Ovary (tissue), 9 donors: ENCODE data around the gene DCP1B. TPM values are rescaled to one million over a fixed set of nuclear protein-coding genes. Genes with fewer than 3 reads are reported as not detected.

ENCODE experiments used
- DNase-seq, 5 donors: peaks; one replicate each; pipeline ENCODE4 v3.0.0-alpha.2; 2019 to 2020
- H3K27ac ChIP-seq, 2 donors: fragments of 200-600 bp; one replicate each; pipeline versions ENCODE4 v1.5.1 to v1.8.0; 2019 to 2022
- H3K27me3 ChIP-seq: fragments of 200-600 bp; one replicate; pipeline ENCODE4 v1.8.0; 2022
- H3K36me3 ChIP-seq: fragments of 200-600 bp; sonication (generic); one replicate; pipeline ENCODE4 v1.5.1; 2019
- H3K4me1 ChIP-seq: one replicate; pipeline ENCODE4 v1.8.1; 2013; ENCODE audit warnings: mild to moderate bottlenecking, moderate library complexity; ENCODE audit not compliant: insufficient read depth
- H3K4me3 ChIP-seq: fragments of 200-600 bp; sonication (generic); one replicate; pipeline ENCODE4 v1.5.1; 2017
- H3K9me3 ChIP-seq, 2 donors: fragments of 200-600 bp in 1 of 2; sonication (generic) in 1 of 2; one replicate each; pipeline versions ENCODE4 v1.5.1 to v1.8.1; 2013 to 2019; ENCODE audit warnings: mild to moderate bottlenecking in 1 of 2, moderate library complexity in 1 of 2
- EP300 ChIP-seq: sonication (generic); formaldehyde crosslinking; IDR thresholded peaks from one replicate; pipeline ENCODE4 v1.6.1; 2017; ENCODE audit warnings: antibody characterized with exemption
- POLR2A ChIP-seq: fragments of 450-650 bp; IDR thresholded peaks from one replicate; pipeline ENCODE4 v1.6.1; 2017; ENCODE audit warnings: antibody characterized with exemption, mild to moderate bottlenecking, moderate library complexity
- WGBS, 3 donors: extraction: QIAGEN DNeasy Blood & Tissue Kit in 1 of 3; methylation state at CpG; one replicate each; pipeline versions ENCODE4 v1.1.5 to v1.1.7; 2013 to 2017; 5-methylcytosine and 5-hydroxymethylcytosine counted together
- intact Hi-C, 4 donors: fragments of 100-400 bp; cut with DNase I; formaldehyde crosslinking; loops; one replicate each; pipeline versions ENCODE4 v1.11.0 to v1.15.1; 2022 to 2023
- polyA plus RNA-seq, 2 donors: library from polyadenylated mRNA; stranded (reverse); fragments of 200-250 nt in 1 of 2; fragments of 350-450 nt in 1 of 2; fragmentation: Illumina TruSeq in 1 of 2; extraction: RNeasy Lipid Tissue Mini Kit (QIAGEN cat#74804) in 1 of 2; gene quantifications; one replicate each; pipeline ENCODE4 v1.2.3, GENCODE V29; 2013 to 2014
- total RNA-seq, 7 donors: library from RNA; depleted of rRNA in 2 of 7; stranded (reverse); fragments of >200 nt in 2 of 7; fragmentation: NEBNext Ultra II Directional in 3 of 7; extraction: Animal tissue kit (Norgen Biotek cat#: 25700) in 3 of 7; gene quantifications; one replicate each; pipeline versions ENCODE4 v1.1.0 to v1.2.4, GENCODE V29; 2016 to 2023
- TF ChIP-seq, protein P1 (sequence below), 3 donors: fragments of 450-650 bp in 2 of 3; fragments of 200-600 bp in 1 of 3; IDR thresholded peaks; one replicate each; pipeline versions ENCODE4 v1.5.1 to v1.8.0; 2016 to 2022; ENCODE audit warnings: antibody characterized with exemption in 3 of 3, mild to moderate bottlenecking in 1 of 3
- donor health status: DM: no; HTN: no; CAD: no; lungs with moderate emphysema.
- donor health status: DM: no; HTN: no; CAD: no.
- donor health status: Bipolar disorder and iron deficiency.
- donor health status: DM: yes; HTN: yes; CAD: no.
- donor health status: DM: no; HTN: no; CAD: no.
- donor health status: DM: yes; HTN: yes; CAD: no.

Gene DCP1B
- total and polyA plus RNA-seq, 9 donors: 13.5 to 22.9 (median 17.2) TPM

DNA sequence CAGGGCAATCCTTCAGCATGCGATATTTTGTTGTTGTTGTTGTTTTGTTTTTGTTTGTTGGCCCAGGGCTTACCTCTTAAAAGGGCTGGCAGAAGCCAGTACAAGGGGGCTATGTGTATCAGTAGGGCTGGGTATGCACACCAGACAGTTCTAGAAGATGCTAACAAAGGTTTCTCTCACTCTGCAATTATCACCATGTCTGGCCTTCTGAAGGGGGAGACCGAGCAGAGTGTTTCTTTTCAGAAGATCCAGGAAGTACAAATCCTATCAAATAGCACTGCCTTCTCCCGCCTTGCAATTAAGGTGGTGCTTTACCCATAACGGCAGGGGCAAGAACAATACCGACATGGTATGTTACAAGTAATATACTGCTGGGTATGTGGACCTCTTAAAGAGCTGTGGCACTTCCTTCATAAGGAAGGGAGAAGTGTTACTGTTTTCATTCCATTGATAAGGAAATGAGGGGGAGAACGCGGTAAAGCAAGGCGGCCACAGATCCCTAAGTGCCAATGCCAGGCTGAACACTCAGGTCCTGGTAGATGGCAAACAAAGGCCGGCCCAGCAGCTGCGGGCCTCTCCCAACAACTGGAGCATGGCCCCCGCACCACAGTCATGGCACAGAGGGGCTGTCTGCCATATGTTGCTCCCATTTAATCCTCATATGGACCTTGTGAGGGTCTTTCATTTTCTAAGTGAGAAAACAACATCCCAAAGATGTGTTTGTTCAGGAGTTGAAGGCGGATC is 66.6 kb downstream of the DCP1B start:
- H3K36me3 ChIP-seq: no peaks in the 10 kb centered on the region
- H3K4me1 ChIP-seq: peaks cover 8% of the 10 kb centered on the region
- no peak overlapping the region for H3K27ac ChIP-seq
- H3K4me3 ChIP-seq: no peak overlapping the region
- intact Hi-C loops: loop anchor here (2.0 to 10.0 kb wide), 5 partner anchors 140 to 303 kb away; no protein-coding TSS in a partner anchor
- 52 to 70% (median 56%) methylated on average over 12 of the region's 12 CpGs for WGBS, 3 donors
- H3K27me3 ChIP-seq: no peaks in the 10 kb centered on the region
- no peaks in the 10 kb centered on the region for H3K9me3 ChIP-seq
- DNase-seq: no peak
- no peak for TF ChIP-seq POLR2A
- TF ChIP-seq, protein P1, sequence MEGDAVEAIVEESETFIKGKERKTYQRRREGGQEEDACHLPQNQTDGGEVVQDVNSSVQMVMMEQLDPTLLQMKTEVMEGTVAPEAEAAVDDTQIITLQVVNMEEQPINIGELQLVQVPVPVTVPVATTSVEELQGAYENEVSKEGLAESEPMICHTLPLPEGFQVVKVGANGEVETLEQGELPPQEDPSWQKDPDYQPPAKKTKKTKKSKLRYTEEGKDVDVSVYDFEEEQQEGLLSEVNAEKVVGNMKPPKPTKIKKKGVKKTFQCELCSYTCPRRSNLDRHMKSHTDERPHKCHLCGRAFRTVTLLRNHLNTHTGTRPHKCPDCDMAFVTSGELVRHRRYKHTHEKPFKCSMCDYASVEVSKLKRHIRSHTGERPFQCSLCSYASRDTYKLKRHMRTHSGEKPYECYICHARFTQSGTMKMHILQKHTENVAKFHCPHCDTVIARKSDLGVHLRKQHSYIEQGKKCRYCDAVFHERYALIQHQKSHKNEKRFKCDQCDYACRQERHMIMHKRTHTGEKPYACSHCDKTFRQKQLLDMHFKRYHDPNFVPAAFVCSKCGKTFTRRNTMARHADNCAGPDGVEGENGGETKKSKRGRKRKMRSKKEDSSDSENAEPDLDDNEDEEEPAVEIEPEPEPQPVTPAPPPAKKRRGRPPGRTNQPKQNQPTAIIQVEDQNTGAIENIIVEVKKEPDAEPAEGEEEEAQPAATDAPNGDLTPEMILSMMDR (IDR thresholded peaks at IDR 0.05): no peak
- no peak for TF ChIP-seq EP300

DNA sequence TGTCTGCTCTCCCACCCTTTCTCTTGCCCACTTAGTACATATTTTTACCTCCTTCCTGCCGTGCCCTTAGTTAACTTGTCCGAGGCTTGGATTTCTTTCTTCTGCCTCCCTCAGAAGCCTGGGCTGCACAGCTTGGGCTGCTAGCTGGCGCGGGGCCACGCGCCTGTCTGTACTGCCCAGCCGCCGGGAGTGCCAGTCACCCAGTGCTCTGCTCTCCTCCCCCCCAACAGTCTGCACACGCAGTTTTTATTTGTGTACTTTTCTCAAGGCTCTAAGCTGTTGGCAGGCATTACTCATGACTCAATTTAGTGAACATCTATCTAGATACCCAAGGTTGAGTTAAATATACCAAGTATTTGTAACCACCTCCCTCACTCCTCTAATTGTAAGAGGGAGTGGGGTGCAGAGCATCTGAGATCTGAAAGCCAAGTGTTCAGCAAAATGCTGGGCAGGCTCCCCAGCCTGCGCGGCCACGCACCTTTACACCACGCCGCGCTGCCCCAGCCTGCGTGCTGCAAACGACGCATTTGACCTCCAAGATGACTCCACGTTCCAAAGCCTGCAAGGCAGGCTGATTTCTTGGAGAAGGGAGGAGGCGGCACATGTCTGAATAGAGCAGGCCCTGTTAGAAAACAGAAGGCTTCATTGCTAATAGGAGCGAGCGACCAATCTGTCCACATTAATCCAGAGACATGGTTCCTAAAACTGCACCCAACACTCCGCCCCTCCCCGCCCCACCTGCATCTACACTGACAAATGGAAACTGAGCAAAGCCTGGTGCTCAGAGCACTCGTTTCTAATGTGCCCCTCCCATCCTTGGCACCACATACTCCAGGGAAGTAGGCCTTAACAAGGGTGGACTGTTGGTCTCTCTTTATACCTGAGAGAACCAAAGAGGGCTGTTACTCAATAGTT is 67.6 kb downstream of the DCP1B start:
- no peaks in the 10 kb centered on the region for H3K27me3 ChIP-seq
- H3K27ac ChIP-seq: peak overlapping the region in 1 of 2 donors; percentile 40
- DNase-seq: peak; percentile 45 to 76 (median 67)
- no peaks in the 10 kb centered on the region for H3K36me3 ChIP-seq
- H3K9me3 ChIP-seq: no peaks in the 10 kb centered on the region
- no peak overlapping the region for H3K4me3 ChIP-seq
- WGBS, 3 donors: 13 to 55% (median 46%) methylated on average over 25 of the region's 25 CpGs
- TF ChIP-seq, protein P1 (IDR thresholded peaks at IDR 0.05): no peak
- no peak for TF ChIP-seq POLR2A
- TF ChIP-seq EP300: no peak
- peaks cover 8% of the 10 kb centered on the region for H3K4me1 ChIP-seq
- intact Hi-C loops: loop anchor here (5.0 to 10.0 kb wide), 4 partner anchors 139 to 302 kb away; no protein-coding TSS in a partner anchor

DNA sequence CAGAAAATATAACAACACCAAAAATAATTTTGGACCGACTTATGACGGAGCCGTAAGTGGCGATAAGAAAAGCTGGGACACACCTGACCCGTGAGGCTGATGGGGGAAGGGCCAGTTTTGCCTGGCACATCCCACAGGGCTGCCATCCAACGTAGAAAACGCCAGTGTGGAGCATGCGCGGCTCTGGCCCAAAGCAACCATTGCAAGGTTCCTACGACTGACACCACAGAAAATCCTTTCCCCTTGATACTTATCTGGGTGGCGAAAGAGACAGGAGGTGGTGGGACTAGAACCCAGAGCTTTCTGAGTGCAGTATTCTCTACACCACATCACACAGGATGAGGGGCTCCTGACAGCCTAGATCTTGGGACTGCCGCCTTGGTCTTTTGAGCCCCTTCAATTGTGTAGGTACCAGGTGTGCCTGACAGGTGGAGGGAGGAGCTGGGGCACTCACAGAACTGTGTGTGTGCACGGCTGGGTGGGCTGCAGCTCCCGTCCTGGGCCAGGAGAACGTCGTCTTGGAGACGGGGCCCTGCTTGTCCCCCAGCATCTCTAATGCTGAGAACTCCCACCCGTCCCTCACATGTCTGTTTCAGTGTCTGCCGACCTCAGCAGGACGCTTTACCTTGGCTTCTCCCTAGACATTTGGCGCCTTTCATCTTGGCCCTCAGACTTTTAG is 68.4 kb downstream of the DCP1B start:
- H3K9me3 ChIP-seq: no peaks in the 10 kb centered on the region
- intact Hi-C loops: loop anchor here (5.0 to 10.0 kb wide), 4 partner anchors 139 to 301 kb away; no protein-coding TSS in a partner anchor
- H3K4me3 ChIP-seq: no peak overlapping the region
- no peaks in the 10 kb centered on the region for H3K36me3 ChIP-seq
- peaks cover 8% of the 10 kb centered on the region for H3K4me1 ChIP-seq
- H3K27me3 ChIP-seq: no peaks in the 10 kb centered on the region
- peak overlapping the region in 1 of 2 donors; percentile 40 for H3K27ac ChIP-seq
- 56 to 67% (median 64%) methylated on average over 21 of the region's 21 CpGs for WGBS, 3 donors
- TF ChIP-seq POLR2A: no peak
- no peak for TF ChIP-seq EP300
- TF ChIP-seq, protein P1 (IDR thresholded peaks at IDR 0.05): no peak
- DNase-seq: peak in 1 of 5 donors; percentile 20

DNA sequence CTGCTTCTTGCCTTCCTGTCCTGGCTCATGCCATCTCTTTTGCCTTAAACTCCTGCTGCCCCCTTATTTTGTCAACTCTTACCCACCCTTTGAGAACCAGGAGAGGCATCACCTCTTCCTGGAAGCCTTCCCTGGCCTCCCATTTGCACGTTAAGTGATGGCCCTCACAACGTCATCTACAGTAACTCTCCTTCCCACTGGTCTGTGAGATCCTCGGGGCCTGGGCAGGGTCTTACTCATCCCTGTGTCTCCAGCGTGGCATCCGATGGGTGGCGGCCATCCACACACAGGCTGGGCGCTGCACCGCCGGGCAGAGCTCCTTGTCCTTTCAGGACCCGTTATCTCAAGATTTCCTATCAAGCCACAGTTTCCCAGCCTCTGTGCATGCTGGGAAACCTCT is 69.0 kb downstream of the DCP1B start:
- TF ChIP-seq POLR2A (no peak), EP300 (no peak)
- TF ChIP-seq, protein P1 (IDR thresholded peaks at IDR 0.05): no peak
- H3K4me3 ChIP-seq: no peak overlapping the region
- H3K27me3 ChIP-seq: no peaks in the 10 kb centered on the region
- intact Hi-C loops: loop anchor here (5.0 to 10.0 kb wide), 4 partner anchors 138 to 300 kb away; no protein-coding TSS in a partner anchor
- no peak overlapping the region for H3K27ac ChIP-seq
- peaks cover 8% of the 10 kb centered on the region for H3K4me1 ChIP-seq
- no peaks in the 10 kb centered on the region for H3K36me3 ChIP-seq
- peak in 1 of 5 donors; percentile 14 for DNase-seq
- H3K9me3 ChIP-seq: no peaks in the 10 kb centered on the region
- WGBS, 3 donors: 80 to 87% (median 86%) methylated on average over 10 of the region's 10 CpGs
